GM21529 (cell line): Measurements from ENCODE around the gene UTP3.
"Not testable (repeated sequence)": the region's sequence is repeated elsewhere in the genome, so short reads cannot be mapped to it uniquely, and the experiment has no call there.

Experiments used
- ATAC-seq: cut with Tn5 transposase; IDR thresholded peaks from one replicate; pipeline ENCODE4 v1.9.1; 2021; ENCODE audit not compliant: unreplicated experiment

The UTP3 gene

GRCh38 chr4:70687821-70688794 is at the start of gene UTP3:
TSS of gene UTP3 (plus strand) at chr4:70688532. CDS start at chr4:70688678, 146 bp downstream.
- peak; percentile 91 for ATAC-seq

GRCh38 chr4:70640192-70640591 is 48.1 kb upstream of the UTP3 start:
- ATAC-seq: peak; percentile 61

- ATAC-seq: not testable (repeated sequence)
Observed at GRCh38 chr4:70650741-70651140, 37.6 kb upstream of the UTP3 start.

GRCh38 chr4:70651864-70652506 is 36.3 kb upstream of the UTP3 start:
- peak; percentile 56 for ATAC-seq

- ATAC-seq: no peak
Observed at GRCh38 chr4:70654605-70655011, 33.7 kb upstream of the UTP3 start.

GRCh38 chr4:70657326-70657725 is 31.0 kb upstream of the UTP3 start:
- ATAC-seq: no peak

GRCh38 chr4:70658418-70658817 is 29.9 kb upstream of the UTP3 start:
- ATAC-seq: no peak

GRCh38 chr4:70660106-70660505 is 28.2 kb upstream of the UTP3 start:
- ATAC-seq: no peak

- ATAC-seq: peak; percentile 81
Observed at GRCh38 chr4:70661309-70661922, 26.9 kb upstream of the UTP3 start.

GRCh38 chr4:70666369-70666768 is 22.0 kb upstream of the UTP3 start, which contains the start of gene JCHAIN:
TSS of gene JCHAIN (minus strand) at chr4:70666508. CDS start at chr4:70666490, 18 bp downstream.
- peak; percentile 60 for ATAC-seq

GRCh38 chr4:70667740-70668535 is 20.4 kb upstream of the UTP3 start:
- peak; percentile 46 for ATAC-seq

GRCh38 chr4:70670332-70671014 is 17.9 kb upstream of the UTP3 start:
- ATAC-seq: no peak

GRCh38 chr4:70671091-70671490 is 17.2 kb upstream of the UTP3 start:
- no peak for ATAC-seq

GRCh38 chr4:70674191-70674590 is 14.1 kb upstream of the UTP3 start:
- ATAC-seq: no peak

GRCh38 chr4:70674731-70675130 is 13.6 kb upstream of the UTP3 start:
- no peak for ATAC-seq

GRCh38 chr4:70676554-70677090 is 11.7 kb upstream of the UTP3 start:
- ATAC-seq: no peak

GRCh38 chr4:70678383-70678999 is 9.8 kb upstream of the UTP3 start:
- peak; percentile 77 for ATAC-seq

- no peak for ATAC-seq
Observed at GRCh38 chr4:70680934-70681333, 7.4 kb upstream of the UTP3 start.

GRCh38 chr4:70681704-70682103 is 6.6 kb upstream of the UTP3 start:
- peak; percentile 47 for ATAC-seq
